Right cardiac atrium (tissue), 5 donors: ENCODE results near the gene ADAT3. TPM values are rescaled to one million over a fixed set of nuclear protein-coding genes. Genes with fewer than 3 reads are reported as not detected.
"Not testable (repeated sequence)": the region's sequence is repeated elsewhere in the genome, so short reads cannot be mapped to it uniquely, and the experiment has no call there.

Experiments used
- ATAC-seq, 2 donors: fragments of 200-7000 bp; cut with Tn5 transposase; one replicate each; pipeline versions ENCODE4 v1.8.0 to v1.9.1; 2020; ENCODE audit warnings: moderate library complexity in 2 of 2, mild to moderate bottlenecking in 1 of 2
- DNase-seq, 3 donors: peaks; one replicate each; pipeline ENCODE4 v3.0.0-alpha.2; 2020
- H3K27ac ChIP-seq: one replicate; pipeline ENCODE4 v1.5.1; 2013; ENCODE audit warnings: mild to moderate bottlenecking, low read length, control low read depth, moderate library complexity
- H3K27me3 ChIP-seq: one replicate; pipeline ENCODE4 v1.6.1; 2013; ENCODE audit not compliant: control insufficient read depth, insufficient read depth
- H3K4me1 ChIP-seq: one replicate; pipeline ENCODE4 v1.6.1; 2013; ENCODE audit warnings: low read length; ENCODE audit not compliant: control insufficient read depth, insufficient read depth
- H3K4me3 ChIP-seq: one replicate; pipeline ENCODE4 v1.5.1; 2013; ENCODE audit warnings: low read length, control low read depth
- H3K9me3 ChIP-seq: one replicate; pipeline ENCODE4 v1.6.1; 2013; ENCODE audit warnings: low read length; ENCODE audit not compliant: control insufficient read depth
- WGBS: extraction: QIAGEN DNeasy Blood & Tissue Kit; methylation state at CpG from one replicate; pipeline ENCODE4 v1.1.7; 2013; 5-methylcytosine and 5-hydroxymethylcytosine counted together
- intact Hi-C, 4 donors: fragments of 100-400 bp; cut with DNase I; formaldehyde crosslinking; loops; one replicate each; pipeline versions ENCODE4 v1.11.0 to v1.14.0; 2022 to 2023
- polyA plus RNA-seq: library from polyadenylated mRNA; stranded (reverse); fragments of 200-250 nt; gene quantifications from one replicate; pipeline ENCODE4 v1.2.3, GENCODE V29; 2013
- total RNA-seq, 4 donors: library from RNA; stranded (reverse); fragmentation: NEBNext Ultra II Directional; extraction: Animal tissue kit (Norgen Biotek cat#: 25700); gene quantifications; one replicate each; pipeline ENCODE4 v1.2.1, GENCODE V29; 2021
- donor health status: healthy with polysubstance abuse.
- donor health status: DM: no; HTN: yes; CAD: no.
- donor health status: DM: no; HTN: no; CAD: no.
- donor health status: DM: no; HTN: yes; CAD: no; lungs with severe emphysema.
- donor health status: DM: yes; HTN: yes; CAD: no.

Gene ADAT3
- total and polyA plus RNA-seq, 5 donors, result 1.2 to 2.7 (median 1.8) TPM

DNA sequence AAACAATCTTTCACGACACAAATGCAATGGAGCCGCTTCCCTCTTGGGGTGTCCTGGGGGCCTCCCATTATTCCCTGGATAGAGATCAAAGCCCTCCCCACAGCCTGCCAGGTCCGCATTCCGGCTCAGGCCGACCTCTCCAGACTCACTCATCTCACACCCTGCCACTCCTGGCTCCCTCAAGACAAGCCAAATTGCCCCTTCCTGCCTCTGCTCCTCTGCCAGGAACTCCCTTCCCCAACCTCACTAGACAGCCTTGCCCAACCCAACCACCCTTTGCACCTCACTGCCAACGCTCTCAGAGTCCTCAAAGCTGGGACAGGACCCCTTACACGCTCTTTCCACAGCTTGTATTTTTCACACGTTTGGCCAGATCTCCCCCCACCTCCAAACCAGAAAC, 21.4 kb upstream of the ADAT3 start:
- intact Hi-C loops, result no loop called here
- Histone ChIP-seq H3K27me3 (no peaks in the 10 kb centered on the region), H3K4me3 (peak overlapping the region; percentile 85), H3K9me3 (no peaks in the 10 kb centered on the region), H3K27ac (peak overlapping the region; percentile 86), H3K4me1 (no peaks in the 10 kb centered on the region)
- ATAC-seq, result no peak
- no peak for DNase-seq
- 20% methylated on average over 8 of the region's 8 CpGs for WGBS

DNA sequence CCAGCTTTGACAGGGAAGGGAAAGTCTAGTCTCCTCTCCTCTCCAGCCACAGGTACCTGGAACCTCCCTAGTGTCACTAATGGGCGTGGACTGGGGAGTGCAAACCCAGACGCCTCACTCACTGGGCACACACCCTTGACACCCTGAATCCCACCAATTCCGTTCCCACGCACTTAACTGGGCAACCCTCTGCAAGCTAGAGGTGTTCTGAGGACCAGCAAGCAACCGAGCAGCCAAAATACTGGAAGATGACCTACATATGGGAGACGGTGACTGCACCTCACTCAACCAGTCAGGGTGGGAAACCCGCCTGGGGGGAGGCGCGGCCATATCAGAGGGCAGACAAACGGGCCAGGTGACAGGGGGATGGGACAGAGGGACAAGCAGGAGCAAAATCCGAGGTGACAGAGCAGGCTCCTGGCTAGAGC, 20.9 kb upstream of the ADAT3 start:
- 2% methylated on average over 11 of the region's 11 CpGs for WGBS
- Histone ChIP-seq H3K27me3 (no peaks in the 10 kb centered on the region), H3K27ac (peak overlapping the region; percentile 86), H3K4me3 (peak overlapping the region; percentile 85), H3K9me3 (no peaks in the 10 kb centered on the region), H3K4me1 (no peaks in the 10 kb centered on the region)
- ATAC-seq (no peak), DNase-seq (no peak)
- intact Hi-C loops, result no loop called here

DNA sequence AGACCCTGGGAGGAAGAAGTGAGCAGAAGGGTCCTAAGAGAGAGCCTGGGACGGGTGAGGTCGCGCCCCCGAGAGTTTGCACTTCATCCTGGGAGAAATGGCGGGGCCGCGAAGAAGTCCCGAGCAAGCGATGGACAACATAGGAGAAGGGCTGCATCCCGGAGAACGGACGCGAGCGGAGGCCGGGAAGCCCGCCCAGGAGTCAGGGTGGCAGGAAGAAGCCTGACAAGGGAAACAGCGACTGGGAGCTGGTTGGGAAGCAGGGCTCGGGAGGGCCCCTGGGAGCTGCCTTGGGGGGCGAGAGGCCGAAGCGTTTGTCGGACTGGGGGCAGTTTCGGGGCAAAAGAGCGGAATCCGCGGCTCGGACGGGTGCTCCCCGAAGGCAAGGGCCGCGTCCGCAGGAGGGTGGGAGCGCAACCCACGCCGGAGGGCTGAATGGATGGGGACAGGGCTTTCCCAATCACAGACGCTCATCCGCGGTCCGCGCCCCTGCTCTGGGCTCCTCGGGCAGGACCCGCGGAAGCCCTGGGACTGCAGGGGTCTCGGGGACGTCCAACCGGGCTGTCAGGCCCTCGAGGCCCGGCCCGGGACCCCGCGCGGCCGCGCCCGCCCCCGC, 20.4 kb upstream of the ADAT3 start:
- under 1% methylated on average over 56 of the region's 56 CpGs for WGBS
- Histone ChIP-seq H3K4me1 (no peaks in the 10 kb centered on the region), H3K4me3 (peak overlapping the region; percentile 85), H3K27me3 (no peaks in the 10 kb centered on the region), H3K9me3 (no peaks in the 10 kb centered on the region), H3K27ac (peak overlapping the region; percentile 86)
- intact Hi-C loops, result no loop called here
- ATAC-seq (peak; percentile 0 to 2), DNase-seq (peak in 2 of 3 donors; percentile 71 to 72)

DNA sequence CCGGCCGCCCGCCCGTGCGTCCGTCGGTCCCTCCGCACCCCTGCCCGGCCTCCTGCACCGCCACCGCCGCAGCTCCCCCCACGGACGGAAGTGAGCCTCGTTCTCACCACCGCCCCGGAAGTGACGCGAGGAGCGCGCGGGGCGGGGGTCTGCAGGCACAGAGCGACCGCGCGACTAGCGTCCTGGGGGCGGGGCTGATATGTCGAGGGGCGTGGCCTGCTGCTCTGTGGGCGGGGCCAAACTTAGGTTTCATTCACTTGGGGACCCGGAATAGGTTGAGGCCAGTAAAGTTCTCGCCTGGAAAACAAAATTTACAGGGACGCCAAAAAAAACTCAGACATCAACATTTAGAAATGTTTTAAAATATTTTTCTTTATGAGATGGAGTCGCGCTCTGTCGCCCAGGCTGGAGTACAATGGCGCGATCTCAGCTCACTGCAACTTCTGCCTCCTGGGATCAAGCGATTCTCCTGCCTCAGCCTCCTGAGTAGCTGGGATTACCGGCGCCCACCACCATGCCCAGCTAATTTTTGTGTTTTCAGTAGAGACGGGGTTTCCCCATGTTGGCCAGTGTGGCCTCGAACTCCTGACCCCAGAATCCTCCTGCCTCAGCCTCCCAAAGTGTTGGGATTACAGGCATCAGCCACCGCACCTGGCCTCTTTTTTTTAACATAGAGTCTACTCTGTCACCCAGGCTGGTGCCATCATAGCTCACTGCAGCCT, 19.6 kb upstream of the ADAT3 start, which contains the start of gene ABHD17A:
TSS of gene ABHD17A (minus strand) at position 99 of the 722 bp plus-strand sequence. CDS start 3,930 bp downstream, outside the sequence.
- 19% methylated on average over 46 of the region's 46 CpGs for WGBS
- H3K4me1 ChIP-seq, H3K27me3 ChIP-seq, H3K9me3 ChIP-seq, intact Hi-C loops: not testable (repeated sequence)
- ATAC-seq (peak; percentile 93 to 94), DNase-seq (peak; percentile 95 to 99 (median 98))
- peak within 1 kb of the TSS; percentile 85 for H3K4me3 ChIP-seq
- H3K27ac ChIP-seq, result peak within 1 kb of the TSS; percentile 86

DNA sequence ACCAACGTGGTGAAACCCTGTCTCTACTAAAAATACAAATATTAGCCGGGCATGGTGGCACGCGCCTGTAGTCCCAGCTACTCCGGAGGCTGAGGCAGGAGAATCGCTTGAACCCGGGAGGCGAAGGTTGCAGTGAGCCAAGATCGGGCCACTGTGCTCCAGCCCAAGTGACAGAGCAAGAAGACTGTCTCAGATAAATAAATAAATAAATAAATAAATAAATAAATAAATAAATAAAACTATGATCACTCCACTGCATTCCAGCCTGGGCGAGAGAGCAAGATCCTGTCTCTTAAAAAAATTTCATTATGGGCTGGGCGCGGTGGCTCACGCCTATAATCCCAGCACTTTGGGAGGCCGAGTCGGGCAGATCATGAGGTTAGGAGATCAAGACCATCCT, 18.8 kb upstream of the ADAT3 start:
- H3K4me1 ChIP-seq, intact Hi-C loops, H3K27me3 ChIP-seq, ATAC-seq, H3K27ac ChIP-seq, H3K4me3 ChIP-seq, H3K9me3 ChIP-seq, DNase-seq: not testable (repeated sequence)
- WGBS, result 95% methylated on average over 15 of the region's 15 CpGs

DNA sequence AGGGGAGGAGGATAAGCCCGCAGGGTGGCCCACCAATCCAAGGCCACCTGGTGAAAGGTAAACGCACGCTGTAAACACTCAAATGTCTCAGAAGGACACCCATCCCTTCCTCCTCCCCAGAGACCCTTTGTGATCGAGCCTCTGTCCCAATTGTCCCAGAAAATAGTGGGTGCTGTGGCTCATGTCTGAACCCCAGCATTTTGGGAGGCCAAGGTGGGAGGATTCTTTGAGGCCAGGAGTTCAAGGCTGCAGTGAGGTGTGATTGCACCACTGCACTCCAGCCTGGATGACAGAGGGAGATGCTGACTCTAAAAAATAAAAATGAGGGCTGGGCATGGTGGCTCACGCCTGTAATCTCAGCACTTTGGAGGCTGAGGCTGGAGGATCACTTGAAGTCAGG, 16.8 kb upstream of the ADAT3 start:
- intact Hi-C loops, result no loop called here
- H3K27ac ChIP-seq, result no peak overlapping the region
- ATAC-seq, result no peak

DNA sequence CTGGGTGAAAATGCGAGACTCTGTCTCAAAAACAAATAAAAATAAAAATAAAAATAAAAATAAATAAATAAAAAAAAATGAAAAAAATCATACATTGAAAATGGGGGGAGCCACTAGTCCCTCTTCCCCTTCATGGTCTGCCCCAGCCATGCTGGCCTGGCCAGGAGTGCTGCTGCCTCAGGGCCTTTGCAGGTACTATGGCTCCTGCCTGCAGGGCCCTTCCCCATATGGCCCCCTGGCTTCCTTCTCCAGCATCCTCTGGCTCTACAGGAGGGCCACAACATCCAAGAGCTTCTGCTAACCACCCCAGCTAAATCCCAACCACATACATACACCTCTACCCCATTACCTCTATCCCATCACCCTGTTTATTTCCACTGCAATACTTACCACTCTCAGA, 15.3 kb upstream of the ADAT3 start:
- H3K4me1 ChIP-seq, result no peaks in the 10 kb centered on the region
- no peaks in the 10 kb centered on the region for H3K9me3 ChIP-seq
- H3K27ac ChIP-seq, result no peak overlapping the region
- H3K27me3 ChIP-seq, result no peaks in the 10 kb centered on the region
- DNase-seq (no peak), ATAC-seq (no peak)
- intact Hi-C loops, result no loop called here
- WGBS, result 98% methylated on average over 1 of the region's 1 CpG
- no peak overlapping the region for H3K4me3 ChIP-seq

More for the DNA sequence above, 16.8 kb upstream of the ADAT3 start:
- Histone ChIP-seq H3K9me3 (no peaks in the 10 kb centered on the region), H3K4me1 (no peaks in the 10 kb centered on the region), H3K4me3 (no peak overlapping the region), H3K27me3 (no peaks in the 10 kb centered on the region)
- WGBS, result 88% methylated on average over 5 of the region's 5 CpGs
- no peak for DNase-seq

DNA sequence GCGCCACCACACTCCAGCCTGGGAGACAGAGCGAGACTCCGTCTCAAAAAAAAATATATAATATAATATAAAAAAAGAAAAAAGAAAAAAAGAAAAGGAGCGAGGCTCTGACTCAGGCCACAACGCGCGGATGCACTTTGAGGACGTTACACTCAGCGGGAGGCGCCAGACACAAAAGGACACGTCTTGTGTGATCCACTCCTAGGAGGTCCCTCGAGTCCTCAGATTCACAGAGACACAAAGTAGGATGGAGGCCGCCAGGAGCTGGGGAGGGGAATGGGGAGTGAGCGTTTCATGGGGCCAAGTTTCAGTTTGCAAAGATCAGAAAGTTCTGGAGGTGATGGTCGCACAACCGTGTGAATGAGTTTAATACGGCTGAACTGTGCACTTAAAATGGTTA, 11.4 kb upstream of the ADAT3 start:
- Histone ChIP-seq H3K9me3 (no peaks in the 10 kb centered on the region), H3K4me3 (no peak overlapping the region), H3K4me1 (no peaks in the 10 kb centered on the region), H3K27ac (no peak overlapping the region), H3K27me3 (no peaks in the 10 kb centered on the region)
- 86% methylated on average over 17 of the region's 17 CpGs for WGBS
- ATAC-seq, result no peak
- no peak for DNase-seq
- intact Hi-C loops, result no loop called here

DNA sequence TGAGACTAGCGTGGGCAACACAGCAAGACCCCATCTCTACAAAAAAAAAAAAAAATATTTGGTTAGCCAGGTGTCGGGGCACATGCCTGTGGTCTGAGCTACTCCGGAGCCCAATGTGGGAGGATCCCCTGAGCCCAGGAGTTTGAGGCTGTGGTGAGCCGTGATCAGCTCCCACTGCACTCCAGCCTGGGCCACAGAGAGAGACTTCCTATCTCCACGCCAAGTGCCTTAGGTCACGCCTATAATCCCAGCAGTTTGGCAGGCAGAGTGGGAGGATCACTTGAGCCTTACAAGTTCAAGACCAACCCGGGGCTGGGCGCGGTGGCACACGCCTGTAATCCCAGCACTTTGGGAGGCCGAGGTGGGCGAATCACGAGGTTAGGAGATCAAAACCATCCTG, 8.7 kb upstream of the ADAT3 start:
- intact Hi-C loops, result no loop called here
- no peak overlapping the region for H3K4me3 ChIP-seq
- ATAC-seq, result no peak

DNA sequence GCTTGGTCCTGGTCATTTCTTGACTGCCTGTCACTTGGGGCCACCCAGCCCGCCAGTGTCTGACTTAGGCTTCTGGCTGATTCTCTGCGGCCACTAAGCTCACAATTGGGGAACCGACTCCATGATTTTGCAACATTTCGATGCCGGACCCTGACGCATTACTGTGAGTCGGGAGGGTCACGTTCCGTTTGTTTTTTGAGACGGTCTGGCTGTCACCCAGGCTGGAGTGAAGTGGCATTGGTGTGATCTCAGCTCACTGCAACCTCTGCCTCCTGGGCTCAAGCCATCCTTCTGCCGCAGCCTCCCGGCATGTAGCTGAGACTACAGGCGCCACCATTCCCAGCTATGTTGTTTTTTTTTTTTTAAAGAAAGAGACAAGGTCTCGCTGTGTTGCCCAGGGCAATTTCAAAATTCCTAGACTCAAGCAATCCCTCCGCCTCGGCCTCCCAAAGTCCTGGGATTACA, 3.2 kb upstream of the ADAT3 start:
- peak; percentile 41 to 82 (median 68) for DNase-seq
- intact Hi-C loops, result no loop called here
- no peak for ATAC-seq
- 78% methylated on average over 16 of the region's 16 CpGs for WGBS
- Histone ChIP-seq H3K9me3 (no peaks in the 10 kb centered on the region), H3K27ac (no peak overlapping the region), H3K27me3 (no peaks in the 10 kb centered on the region), H3K4me1 (no peaks in the 10 kb centered on the region), H3K4me3 (no peak overlapping the region)

More for the DNA sequence above, 8.7 kb upstream of the ADAT3 start:
- H3K27ac ChIP-seq, result no peak overlapping the region
- 87% methylated on average over 13 of the region's 13 CpGs for WGBS
- no peaks in the 10 kb centered on the region for H3K4me1 ChIP-seq
- no peak for DNase-seq
- H3K27me3 ChIP-seq, result no peaks in the 10 kb centered on the region
- no peaks in the 10 kb centered on the region for H3K9me3 ChIP-seq

DNA sequence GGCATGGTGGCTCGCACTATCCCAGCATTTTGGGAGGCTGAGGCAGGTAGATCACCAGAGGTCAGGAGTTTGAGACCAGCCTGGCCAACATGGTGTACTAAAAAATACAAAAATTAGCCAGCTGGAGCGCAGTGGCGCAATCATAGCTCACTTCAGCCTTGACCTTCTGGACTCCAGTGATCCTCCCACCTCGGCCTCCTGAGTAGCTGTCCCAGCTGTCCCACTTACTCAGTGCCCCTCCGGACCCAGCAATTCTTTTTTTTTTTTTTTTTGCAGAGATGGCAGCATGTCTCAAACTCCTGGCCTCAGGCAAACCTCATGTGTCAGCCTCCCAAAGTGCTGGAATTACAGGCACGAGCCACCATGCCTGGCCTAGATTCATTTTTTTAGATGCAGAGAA, 2.3 kb upstream of the ADAT3 start:
- DNase-seq, result no peak
- WGBS, result 77% methylated on average over 6 of the region's 6 CpGs

More for the DNA sequence above, 2.3 kb upstream of the ADAT3 start:
- no peaks in the 10 kb centered on the region for H3K4me1 ChIP-seq
- ATAC-seq, result no peak
- H3K4me3 ChIP-seq, result no peak overlapping the region
- intact Hi-C loops, result no loop called here
- no peaks in the 10 kb centered on the region for H3K27me3 ChIP-seq
- H3K9me3 ChIP-seq, result no peaks in the 10 kb centered on the region
- no peak overlapping the region for H3K27ac ChIP-seq
